Panc1 (cell line): ENCODE results near the gene FBXO9. TPM values are rescaled to one million over a fixed set of nuclear protein-coding genes. Genes with fewer than 3 reads are reported as not detected.

Experiments used
- ATAC-seq: fragments of 200-7000 bp; cut with Tn5 transposase; 2 replicates; pipeline ENCODE4 v1.9.1; 2020; ENCODE audit warnings: mild to moderate bottlenecking, moderate library complexity
- BruUV-seq: library from RNA; stranded (reverse); fragments of 400-500 nt; replicated peaks from 2 replicates; lab custom pipeline; 2021; lab: Mats Ljungman, UMichigan
- CTCF ChIA-PET: fragments of 300-600 bp; sonication (Branson Sonifier 250); formaldehyde crosslinking; loops from one replicate; lab custom pipeline; 2022; ENCODE audit warnings: antibody characterized with exemption; lab: Charles Lee
- POLR2A ChIA-PET: fragments of 300-600 bp; sonication (Branson Sonifier 250); formaldehyde crosslinking; loops from one replicate; lab custom pipeline; 2022; ENCODE audit warnings: antibody characterized with exemption; lab: Charles Lee
- DNase-seq: peaks from one replicate; pipeline ENCODE4 v3.0.0-alpha.2; 2010; ENCODE audit warnings: low read depth, low spot score
- H3K27ac ChIP-seq: 2 replicates; pipeline ENCODE4 v1.5.1; 2011; ENCODE audit warnings: mild to moderate bottlenecking, low read length, inconsistent platforms
- H3K27me3 ChIP-seq: fragments of 200-500 bp; sonication (Bioruptor generic); 2 replicates; pipeline ENCODE4 v1.6.0; 2014; ENCODE audit warnings: low read length, inconsistent platforms; ENCODE audit not compliant: control insufficient read depth, insufficient read depth
- H3K36me3 ChIP-seq: fragments of 200-500 bp; sonication (Bioruptor generic); 2 replicates; pipeline ENCODE4 v1.5.1; 2014; ENCODE audit warnings: inconsistent platforms, mild to moderate bottlenecking, low read length, moderate library complexity; ENCODE audit not compliant: control insufficient read depth, insufficient read depth
- H3K4me1 ChIP-seq: 2 replicates; pipeline ENCODE4 v1.5.1; 2011; ENCODE audit warnings: inconsistent platforms, mild to moderate bottlenecking, low read length, moderate library complexity; ENCODE audit not compliant: control insufficient read depth, insufficient read depth
- H3K4me3 ChIP-seq, 2 experiments: 2 replicates each; pipeline ENCODE4 v1.5.1; 2011 to 2012; ENCODE audit warnings: low read depth in 2 of 2, low read length in 2 of 2, mild to moderate bottlenecking in 2 of 2, inconsistent platforms in 1 of 2, moderate library complexity in 1 of 2
- H3K9me3 ChIP-seq: fragments of 200-500 bp; sonication (Bioruptor generic); 2 replicates; pipeline ENCODE4 v1.5.1; 2014; ENCODE audit warnings: low read depth, mild to moderate bottlenecking, inconsistent platforms, low read length, moderate library complexity; ENCODE audit not compliant: control insufficient read depth, insufficient read depth
- CTCF ChIP-seq: fragments of 450-650 bp; IDR thresholded peaks from 2 replicates; pipeline ENCODE4 v1.5.1; 2017; ENCODE audit warnings: mild to moderate bottlenecking
- POLR2AphosphoS5 ChIP-seq: IDR thresholded peaks from 2 replicates; pipeline ENCODE4 v1.6.1; 2012; ENCODE audit warnings: mild to moderate bottlenecking, low read depth, low read length, moderate library complexity
- SIN3A ChIP-seq: IDR thresholded peaks from 2 replicates; pipeline ENCODE4 v1.6.1; 2012; ENCODE audit warnings: low read depth, mild to moderate bottlenecking, low read length, moderate library complexity, borderline replicate concordance; ENCODE audit not compliant: insufficient read depth
- TCF7L2 ChIP-seq: IDR thresholded peaks from 2 replicates; pipeline ENCODE4 v1.6.1; 2011; ENCODE audit warnings: mild to moderate bottlenecking, low read depth, low read length, inconsistent platforms
- in situ Hi-C: cut with HindIII; loops from 2 replicates; pipeline ENCODE4 v1.10.0; 2016; ENCODE audit warnings: low sequenced_read_pairs, low pct_unique_long_range_greater_than_20kb
- intact Hi-C: fragments of 100-400 bp; cut with micrococcal nuclease; formaldehyde crosslinking; loops from one replicate; pipeline ENCODE4 v1.10.0; 2022; ENCODE audit not compliant: unreplicated experiment
- total RNA-seq: library from RNA; stranded (reverse); gene quantifications from one replicate; pipeline ENCODE4 v1.2.1, GENCODE V29; 2021; ENCODE audit not compliant: unreplicated experiment
- TF ChIP-seq, protein P1 (sequence below), 2 experiments: IDR thresholded peaks; 2 replicates each; pipeline ENCODE4 v1.6.1; 2011 to 2012; ENCODE audit warnings: low read depth in 2 of 2, control low read depth in 1 of 2, low read length in 1 of 2, mild to moderate bottlenecking in 1 of 2, moderate library complexity in 1 of 2; ENCODE audit not compliant: insufficient read depth in 1 of 2

The FBXO9 gene
- total RNA-seq, 1 experiment from 2014 or later = 60.0 TPM

GRCh38 chr6:53119772-53120409 is 54.7 kb downstream of the FBXO9 start:
- POLR2A ChIA-PET = no interaction called here
- no peak overlapping the region for H3K27ac ChIP-seq
- in situ Hi-C loops = no loop called here
- no peak overlapping the region for H3K4me3 ChIP-seq
- peak; percentile 84 for ATAC-seq
- no peaks in the 10 kb centered on the region for H3K27me3 ChIP-seq
- intact Hi-C loops = no loop called here
- TF ChIP-seq CTCF = no peak
- TF ChIP-seq, protein P1, sequence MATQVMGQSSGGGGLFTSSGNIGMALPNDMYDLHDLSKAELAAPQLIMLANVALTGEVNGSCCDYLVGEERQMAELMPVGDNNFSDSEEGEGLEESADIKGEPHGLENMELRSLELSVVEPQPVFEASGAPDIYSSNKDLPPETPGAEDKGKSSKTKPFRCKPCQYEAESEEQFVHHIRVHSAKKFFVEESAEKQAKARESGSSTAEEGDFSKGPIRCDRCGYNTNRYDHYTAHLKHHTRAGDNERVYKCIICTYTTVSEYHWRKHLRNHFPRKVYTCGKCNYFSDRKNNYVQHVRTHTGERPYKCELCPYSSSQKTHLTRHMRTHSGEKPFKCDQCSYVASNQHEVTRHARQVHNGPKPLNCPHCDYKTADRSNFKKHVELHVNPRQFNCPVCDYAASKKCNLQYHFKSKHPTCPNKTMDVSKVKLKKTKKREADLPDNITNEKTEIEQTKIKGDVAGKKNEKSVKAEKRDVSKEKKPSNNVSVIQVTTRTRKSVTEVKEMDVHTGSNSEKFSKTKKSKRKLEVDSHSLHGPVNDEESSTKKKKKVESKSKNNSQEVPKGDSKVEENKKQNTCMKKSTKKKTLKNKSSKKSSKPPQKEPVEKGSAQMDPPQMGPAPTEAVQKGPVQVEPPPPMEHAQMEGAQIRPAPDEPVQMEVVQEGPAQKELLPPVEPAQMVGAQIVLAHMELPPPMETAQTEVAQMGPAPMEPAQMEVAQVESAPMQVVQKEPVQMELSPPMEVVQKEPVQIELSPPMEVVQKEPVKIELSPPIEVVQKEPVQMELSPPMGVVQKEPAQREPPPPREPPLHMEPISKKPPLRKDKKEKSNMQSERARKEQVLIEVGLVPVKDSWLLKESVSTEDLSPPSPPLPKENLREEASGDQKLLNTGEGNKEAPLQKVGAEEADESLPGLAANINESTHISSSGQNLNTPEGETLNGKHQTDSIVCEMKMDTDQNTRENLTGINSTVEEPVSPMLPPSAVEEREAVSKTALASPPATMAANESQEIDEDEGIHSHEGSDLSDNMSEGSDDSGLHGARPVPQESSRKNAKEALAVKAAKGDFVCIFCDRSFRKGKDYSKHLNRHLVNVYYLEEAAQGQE (IDR thresholded peaks at IDR 0.05; ENCODE audit: insufficient read depth in 1 of 2, low read depth in 2 of 2, low read length in 1 of 2) = no peak
- no peak for TF ChIP-seq TCF7L2
- TF ChIP-seq SIN3A = no peak
- TF ChIP-seq POLR2AphosphoS5 = no peak
- peak; percentile 22 for DNase-seq
- no peaks in the 10 kb centered on the region for H3K9me3 ChIP-seq
- BruUV-seq = no TSS peak
- CTCF ChIA-PET = no interaction called here
- H3K36me3 ChIP-seq = no peaks in the 10 kb centered on the region
- H3K4me1 ChIP-seq = peaks cover 4% of the 10 kb centered on the region; the same call in 1 of the 2 replicates

DNA sequence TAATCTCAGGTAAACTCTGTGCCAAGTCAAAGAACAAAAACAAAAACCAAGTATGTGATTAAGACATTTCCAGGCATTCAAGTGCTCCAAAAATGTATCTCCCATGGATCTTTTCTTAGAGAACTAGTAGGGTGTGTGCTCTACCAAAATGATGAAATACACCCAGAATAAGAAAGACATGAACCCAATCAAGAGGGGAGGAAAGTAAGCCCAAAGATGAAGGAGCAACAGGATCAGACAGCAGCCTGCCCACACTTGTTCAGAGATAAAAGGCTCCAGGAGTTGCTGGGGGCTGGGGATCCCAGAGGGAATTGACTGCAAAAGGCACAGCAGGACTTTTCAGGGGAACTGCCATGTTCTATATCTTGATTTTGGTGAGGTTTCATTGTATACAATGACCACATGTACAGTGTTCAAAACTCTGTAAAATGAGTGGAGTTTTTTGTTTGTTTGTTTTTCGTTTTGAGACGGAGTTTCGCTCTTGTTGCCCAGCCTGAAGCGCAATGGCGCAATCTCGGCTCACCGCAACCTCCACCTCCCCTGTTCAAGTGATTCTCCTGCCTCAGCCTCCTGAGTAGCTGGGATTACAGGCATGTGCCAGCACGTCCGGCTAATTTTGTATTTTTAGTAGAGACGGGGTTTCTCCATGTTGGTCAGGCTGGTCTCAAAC is 59.1 kb downstream of the FBXO9 start:
- no peak for TF ChIP-seq POLR2AphosphoS5
- TF ChIP-seq TCF7L2 = no peak
- TF ChIP-seq, protein P1 (IDR thresholded peaks at IDR 0.05; ENCODE audit: insufficient read depth in 1 of 2, low read depth in 2 of 2, low read length in 1 of 2) = no peak
- TF ChIP-seq SIN3A = no peak
- TF ChIP-seq CTCF = no peak
- ATAC-seq (no peak), DNase-seq (no peak)
- in situ Hi-C loops = no loop called here
- no TSS peak for BruUV-seq
- Histone ChIP-seq H3K4me1 (peaks cover 4% of the 10 kb centered on the region; the same call in 1 of the 2 replicates), H3K27ac (no peak overlapping the region), H3K4me3 (no peak overlapping the region), H3K36me3 (no peaks in the 10 kb centered on the region), H3K9me3 (no peaks in the 10 kb centered on the region), H3K27me3 (peaks cover 13% of the 10 kb centered on the region)
- intact Hi-C loops = no loop called here
- ChIA-PET CTCF (no interaction called here), POLR2A (no interaction called here)
